ENCODE results near the gene FAM168B.
A peak's percentile ranks its signal among the peaks of the same experiment; 100 is the strongest.

The FAM168B gene

DNA sequence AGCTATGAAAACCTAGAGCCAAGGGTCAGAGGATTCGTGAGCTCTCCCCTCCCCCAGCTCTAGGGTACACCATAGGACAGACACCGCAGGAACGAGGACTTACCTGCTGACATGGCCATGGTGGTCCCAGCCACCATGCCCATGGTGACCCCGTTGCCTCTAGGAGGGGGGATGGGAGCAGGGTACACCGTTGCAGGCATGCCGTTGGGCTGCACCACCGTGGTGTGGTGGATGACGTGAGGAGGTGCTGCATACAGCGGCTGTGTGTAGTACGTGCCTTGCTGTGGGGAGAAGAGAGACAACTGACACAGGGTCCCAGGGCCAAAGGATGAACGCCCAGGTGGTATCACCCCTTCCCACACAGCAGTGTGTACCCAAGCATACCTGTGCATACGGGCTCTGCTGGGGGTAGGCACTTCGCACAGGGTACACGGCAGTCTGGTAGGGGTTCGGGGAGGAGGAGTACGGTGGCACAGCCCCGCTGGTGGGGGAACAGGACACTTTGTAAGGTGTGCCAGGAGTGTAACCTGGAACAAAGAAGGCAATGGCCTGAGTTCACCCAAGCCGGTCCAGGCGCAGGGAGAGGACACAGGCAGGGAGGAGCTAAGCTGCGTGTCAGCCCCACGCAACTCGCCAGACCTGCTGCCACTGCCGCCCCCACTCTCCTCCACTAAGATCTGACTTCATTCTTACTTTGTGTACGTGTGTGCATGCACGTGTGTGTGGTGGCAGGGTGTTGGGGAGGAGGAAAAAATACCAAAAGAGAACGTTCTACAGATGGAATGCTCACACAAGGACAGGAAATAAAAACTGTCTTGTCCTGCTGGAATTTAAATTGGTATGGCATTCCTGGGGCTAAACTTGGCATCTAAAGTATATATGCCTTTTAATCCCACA lies 37.8 kb downstream of the FAM168B start:
- ATAC-seq (peak; percentile 19), DNase-seq (no peak)

DNA sequence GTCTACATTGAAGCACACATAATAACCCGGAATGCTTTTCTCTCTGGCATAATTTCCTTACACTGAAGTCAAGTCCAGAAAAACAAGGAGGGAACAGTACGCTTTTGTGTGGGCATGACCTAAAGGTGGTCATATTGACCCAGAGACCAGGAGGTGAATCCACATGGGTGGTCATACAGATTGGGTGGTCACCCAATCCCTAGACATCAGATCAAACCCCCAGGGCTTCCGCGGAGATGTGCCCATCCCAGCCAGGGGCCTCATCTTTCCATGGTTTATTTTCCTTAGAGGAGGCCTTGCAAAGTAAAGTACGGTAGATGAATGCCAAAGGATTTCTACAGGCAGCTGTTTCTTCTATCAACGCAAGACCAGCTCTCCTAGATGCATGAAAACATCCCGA lies 38.8 kb downstream of the FAM168B start:
- DNase-seq (no peak), ATAC-seq (no peak)

DNA sequence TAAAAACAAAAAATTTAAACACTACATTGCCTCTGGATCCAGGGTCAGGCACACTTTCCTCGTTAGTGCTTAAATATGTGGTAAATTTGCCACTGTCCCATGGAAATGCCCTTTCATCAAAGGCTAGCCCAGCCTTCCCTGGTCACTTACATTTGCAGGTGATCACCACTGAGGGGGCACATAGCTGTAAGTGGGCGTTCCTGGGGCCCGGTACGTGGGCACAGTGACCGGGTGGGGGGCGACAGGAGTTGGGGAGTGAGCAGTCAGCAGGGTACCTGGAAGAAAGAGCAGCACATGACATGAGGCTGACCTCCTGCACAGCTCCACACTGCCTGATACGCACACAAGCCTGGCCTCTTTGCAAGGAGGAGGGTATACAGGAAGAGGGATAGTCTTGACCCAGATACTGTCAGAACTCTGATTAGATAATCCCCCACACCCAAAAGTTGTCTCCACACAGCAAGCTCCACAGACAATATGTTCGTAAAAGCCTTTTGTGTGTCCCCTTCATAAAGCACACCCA lies 40.5 kb downstream of the FAM168B start:
- no peak for DNase-seq
- no peak for ATAC-seq

DNA sequence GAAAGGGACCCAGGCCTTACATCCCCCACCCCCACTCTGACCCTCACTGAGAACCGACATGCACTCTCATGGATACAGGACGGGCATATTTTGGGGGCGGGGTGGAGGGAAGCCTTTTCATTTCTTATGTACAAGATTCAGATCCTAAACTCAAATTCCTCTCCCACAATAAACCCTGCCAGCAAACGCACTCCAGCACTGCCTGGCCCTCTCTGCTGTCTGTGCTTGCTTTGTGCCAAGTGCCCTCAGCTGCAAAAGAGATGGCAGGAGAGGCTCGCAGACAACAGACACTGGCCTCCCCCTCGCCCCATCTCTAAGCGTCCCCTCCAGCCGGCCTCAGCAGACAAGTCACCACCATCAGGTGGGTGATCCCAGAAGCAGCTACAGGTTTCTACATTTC lies 42.4 kb downstream of the FAM168B start:
- no peak for ATAC-seq
- no peak for DNase-seq

DNA sequence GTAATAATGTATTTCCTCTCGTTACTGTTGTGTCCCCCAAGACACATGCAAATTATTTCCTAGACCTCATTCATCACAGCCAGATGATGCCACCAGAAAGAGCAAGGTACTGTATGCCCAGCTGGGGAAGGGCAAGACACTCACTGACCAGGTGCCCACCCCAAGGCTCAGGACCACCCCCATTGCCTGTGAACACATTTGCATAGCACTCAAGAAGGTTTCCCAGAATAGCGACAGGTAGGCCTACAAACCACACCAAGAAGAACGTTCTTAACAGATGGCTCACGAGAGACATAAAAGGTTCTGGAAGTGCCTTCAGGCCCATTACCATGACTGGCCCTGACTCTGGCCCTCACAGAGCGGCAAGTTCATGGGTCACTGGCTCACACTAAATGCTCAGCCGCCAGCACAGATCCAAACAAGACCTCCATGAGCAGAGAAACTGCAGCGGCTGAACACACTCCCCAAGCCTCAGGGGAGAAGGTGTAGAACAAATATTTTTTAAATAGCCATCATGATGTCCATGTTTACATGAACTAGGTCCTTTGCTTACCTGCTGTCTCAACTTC lies 44.0 kb downstream of the FAM168B start:
- ATAC-seq (no peak), DNase-seq (no peak)

DNA sequence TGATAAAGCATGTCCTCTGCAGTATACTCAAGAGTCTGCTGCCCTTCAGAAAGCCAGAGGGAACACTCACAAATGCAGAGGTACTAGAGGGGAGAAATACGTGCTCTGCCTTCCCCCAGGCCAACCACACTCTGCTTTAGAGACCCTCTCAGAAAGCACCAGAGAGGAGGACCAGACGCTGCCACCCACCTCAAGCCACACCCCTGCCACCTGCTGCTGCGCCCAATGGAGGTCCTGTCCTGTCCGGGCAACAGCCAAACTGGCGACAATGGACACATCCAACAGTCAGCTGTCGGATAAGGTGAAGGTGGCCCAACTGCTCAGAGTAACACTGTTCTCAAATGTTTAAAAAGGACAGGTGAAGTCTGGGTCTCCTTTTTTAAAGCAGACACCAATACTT lies 44.6 kb downstream of the FAM168B start:
- ATAC-seq (no peak), DNase-seq (no peak)

DNA sequence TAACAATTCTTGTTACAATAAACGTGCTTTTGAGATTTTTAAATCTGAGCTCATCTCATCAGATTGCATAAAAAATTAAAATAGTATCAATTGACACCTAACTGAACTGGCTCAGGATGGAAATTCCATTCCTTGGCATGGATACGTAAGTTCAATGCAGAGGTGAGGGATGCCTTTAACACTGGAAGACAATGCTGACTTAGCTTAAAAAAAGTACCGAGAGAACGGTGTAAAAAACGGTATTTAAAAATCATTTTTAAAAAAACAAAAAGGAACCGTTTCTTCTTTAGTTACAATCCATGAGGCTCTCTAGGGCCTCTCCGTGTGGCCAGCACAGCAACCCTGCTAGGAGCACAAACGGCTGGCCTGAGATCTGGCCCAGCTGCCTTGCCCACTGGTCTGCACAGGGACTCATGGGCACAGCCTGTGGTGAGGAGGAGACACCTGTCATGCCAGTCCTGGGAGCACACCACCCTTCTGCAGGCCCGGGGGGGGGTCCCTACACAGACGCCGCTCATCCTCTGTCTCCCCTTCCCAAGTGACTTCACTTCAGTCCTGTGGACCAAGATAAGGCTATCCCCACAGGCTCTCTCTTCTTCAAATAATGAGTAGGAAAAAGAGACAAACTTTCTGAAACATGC lies 45.2 kb downstream of the FAM168B start:
- ATAC-seq (no peak), DNase-seq (no peak)

DNA sequence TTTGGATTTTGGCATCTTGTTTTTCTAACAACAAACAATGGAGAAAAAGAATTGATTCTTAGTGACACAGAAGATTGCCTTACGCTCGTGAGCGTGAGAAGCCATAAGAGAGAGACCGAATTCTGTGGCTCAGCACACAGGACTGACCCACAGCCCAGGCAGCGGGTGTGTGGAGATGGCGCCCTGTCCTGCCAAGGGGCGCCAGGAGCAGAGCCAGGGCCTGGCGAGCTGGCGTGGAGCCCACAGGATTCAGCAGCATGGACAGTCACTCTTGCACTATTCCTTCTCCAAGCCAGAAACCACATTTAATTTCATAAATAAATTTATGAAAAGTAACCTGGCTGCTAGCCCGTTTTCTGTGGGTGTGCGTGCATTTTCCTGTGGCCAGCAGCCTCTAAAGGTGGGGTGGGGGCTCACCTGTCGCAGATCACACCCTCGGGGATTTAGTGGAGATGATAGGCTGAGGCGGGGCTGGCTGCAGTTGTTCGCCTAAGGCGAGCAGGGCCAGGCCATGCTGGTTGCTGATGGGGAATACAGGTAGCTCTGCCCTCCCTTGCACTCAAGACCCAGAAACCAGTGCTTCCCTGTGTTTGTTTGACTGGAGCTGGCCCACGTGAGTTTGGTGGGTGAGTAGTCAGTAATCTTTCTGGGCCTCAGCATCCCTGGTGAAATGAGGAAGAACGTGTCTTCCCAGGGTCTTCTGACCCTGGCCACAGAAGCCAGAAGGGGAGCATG lies 46.2 kb downstream of the FAM168B start:
- no peak for ATAC-seq
- DNase-seq: no peak

DNA sequence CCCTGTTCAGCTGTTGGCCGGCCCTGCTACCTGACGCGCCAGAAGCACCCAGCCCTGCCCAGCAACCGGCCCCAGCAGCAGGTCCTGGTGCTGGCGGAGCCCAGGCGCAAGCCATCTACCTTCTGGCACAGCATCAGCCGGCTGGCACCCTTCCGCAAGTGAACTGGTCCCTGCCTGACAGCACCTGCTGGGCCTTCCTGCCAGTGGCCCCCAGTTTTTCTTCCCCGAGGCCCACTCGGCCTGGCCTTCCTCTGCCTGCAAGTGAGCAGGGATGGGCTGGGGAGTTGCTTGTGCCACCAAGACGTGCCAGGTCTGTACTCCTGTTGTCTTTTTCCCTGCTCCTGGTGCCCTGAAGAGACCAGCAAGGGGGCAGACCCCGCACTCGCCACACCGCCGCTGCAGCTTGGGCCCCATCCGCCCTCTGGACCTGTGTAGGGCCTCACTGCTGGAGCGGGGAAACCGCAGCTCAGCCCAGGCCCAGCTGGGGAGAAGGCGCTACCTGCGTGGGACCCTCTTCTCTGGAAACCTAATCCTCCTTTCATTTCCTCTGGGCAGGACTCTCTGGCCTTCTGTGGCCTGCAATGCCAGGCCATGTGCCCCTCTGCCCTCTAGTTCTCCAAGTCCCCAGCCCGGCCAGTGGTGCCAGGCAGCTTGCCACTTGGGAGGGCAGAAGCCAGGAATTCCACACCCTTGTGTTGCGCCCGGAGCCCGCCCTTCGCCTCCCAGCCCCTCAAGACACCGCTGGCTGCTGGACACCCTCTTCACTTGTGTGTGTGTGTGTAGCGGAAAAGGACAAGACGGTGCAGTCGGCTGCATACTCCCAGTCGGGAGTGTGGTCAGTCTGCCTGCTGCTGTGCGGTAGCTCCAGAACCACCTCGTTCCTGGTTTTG lies 47.0 kb downstream of the FAM168B start:
- ATAC-seq (no peak), DNase-seq (no peak)

DNA sequence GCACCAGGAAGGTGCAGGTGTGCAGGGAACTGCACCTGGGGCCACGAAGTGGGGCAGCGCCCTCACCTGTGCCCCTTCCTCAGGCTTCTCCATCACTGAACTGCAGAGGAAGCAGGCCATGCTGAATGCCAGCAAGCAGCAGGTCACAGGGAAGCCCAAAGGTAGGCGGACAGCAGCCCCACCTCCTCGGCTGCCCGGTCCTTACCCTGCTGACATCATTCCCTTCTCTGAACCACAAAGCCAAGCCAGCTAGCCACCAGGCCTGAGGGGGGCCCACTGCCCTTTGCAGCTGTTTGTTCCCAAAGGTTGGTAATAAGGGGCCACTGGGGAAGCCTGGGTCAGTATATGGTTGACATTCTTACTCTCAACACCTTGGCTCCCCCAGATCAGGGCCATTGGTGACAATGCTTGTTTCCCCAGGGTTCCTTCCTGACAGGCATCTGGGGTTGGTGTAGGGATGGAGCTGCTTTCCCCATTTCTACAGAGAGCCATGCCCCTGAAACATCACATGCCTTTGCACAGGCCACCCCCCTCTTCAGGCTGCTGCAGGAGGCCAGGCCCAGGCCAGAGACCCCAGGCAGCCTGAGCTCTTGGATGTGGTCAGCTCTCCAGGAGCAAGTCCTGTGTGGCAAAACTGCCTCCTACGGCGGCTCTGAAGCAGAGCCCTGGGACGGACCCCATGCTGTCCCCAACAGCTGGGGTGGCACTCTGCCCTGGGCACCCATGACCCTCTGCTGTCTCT lies 47.8 kb downstream of the FAM168B start:
- no peak for ATAC-seq
- no peak for DNase-seq

DNA sequence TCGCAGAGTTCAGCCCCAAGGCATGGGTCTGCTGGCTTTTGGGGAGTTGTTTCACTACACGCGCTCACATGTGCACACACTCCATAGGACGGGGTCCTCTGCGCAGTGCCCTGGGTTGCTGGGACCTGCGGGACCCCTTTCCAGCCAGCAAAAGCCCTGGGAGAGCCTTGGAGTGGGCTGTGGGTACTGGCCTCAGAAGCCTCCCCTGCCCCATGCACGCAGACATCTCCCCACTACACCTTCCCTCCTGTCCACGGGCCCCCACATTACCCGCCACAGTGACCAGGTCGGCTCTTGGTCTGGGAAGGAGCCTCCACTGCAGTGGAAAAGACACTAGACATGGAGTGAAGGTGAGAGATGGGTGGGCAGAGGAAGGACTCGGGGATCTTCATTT lies 48.5 kb downstream of the FAM168B start:
- no peak for DNase-seq
- no peak for ATAC-seq

DNA sequence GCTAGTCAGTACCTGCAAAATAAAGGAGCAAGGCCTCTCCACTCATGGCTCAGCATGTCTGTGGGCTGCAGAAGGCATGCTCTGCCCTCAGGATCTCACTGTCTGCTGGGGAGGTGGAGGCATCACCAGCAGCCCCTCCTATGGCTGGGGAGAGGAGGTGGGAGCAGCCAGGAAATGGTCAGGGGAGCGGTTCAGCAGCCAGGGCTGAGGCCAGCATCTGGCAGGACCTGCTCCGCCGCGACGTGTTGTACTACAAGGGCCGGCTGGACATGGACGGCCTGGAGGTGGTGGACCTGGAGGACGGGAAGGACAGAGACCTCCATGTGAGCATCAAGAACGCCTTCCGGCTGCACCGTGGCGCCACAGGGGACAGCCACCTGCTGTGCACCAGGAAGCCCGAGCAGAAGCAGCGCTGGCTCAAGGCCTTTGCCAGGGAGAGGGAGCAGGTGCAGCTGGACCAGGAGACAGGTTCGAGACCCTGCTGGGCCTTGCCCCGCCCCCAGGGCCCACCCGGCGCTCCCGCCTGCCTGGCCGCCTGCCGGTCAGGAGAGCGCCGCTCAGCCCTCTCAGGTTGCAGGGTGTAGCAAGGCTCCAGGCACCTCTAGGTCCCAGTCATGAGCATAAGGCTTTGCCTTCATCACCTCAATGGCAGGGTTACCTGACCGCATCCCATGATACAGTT lies 49.0 kb downstream of the FAM168B start:
- ATAC-seq (no peak), DNase-seq (no peak)

DNA sequence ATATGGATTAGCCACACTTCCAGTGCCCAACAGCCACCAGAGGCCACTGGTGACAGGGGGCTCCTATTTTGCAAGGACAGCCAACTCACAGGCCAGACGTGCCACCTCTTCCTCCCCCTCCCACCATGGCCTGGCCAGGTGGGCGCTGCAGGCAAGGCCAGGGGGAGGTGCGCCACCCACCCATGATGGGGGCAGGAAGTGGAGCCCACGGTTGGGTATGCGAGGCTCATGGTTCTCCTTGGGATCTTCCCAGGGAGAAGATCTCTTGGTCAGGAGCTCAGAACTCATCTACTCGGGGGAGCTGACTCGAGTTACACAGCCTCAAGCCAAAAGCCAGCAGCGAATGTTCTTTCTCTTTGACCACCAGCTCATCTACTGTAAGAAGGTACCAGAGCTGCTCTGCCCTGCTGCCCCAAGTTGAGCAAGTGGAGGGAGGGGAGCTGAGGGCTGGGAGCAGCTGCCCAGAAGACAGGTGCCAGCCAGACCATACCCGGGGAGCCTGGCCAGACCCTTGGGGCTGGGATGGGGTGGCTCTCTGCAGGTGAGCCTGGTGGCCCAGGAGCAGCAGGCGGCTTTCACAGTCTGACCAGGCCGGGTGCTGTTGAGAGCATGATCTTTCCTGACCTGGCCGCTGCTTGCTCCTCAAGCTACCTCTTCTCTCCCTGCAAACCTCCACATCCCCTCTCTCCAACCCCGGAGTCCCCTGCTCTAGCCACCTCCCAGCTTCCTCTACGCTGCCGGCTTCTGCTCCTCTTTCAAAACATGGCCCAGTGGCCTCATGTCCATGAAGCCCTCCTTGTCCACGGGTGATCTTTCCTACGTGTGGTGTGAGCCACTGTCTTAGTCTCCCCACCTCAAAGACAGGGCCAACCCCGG lies 49.8 kb downstream of the FAM168B start:
- no peak for ATAC-seq
- no peak for DNase-seq

DNA sequence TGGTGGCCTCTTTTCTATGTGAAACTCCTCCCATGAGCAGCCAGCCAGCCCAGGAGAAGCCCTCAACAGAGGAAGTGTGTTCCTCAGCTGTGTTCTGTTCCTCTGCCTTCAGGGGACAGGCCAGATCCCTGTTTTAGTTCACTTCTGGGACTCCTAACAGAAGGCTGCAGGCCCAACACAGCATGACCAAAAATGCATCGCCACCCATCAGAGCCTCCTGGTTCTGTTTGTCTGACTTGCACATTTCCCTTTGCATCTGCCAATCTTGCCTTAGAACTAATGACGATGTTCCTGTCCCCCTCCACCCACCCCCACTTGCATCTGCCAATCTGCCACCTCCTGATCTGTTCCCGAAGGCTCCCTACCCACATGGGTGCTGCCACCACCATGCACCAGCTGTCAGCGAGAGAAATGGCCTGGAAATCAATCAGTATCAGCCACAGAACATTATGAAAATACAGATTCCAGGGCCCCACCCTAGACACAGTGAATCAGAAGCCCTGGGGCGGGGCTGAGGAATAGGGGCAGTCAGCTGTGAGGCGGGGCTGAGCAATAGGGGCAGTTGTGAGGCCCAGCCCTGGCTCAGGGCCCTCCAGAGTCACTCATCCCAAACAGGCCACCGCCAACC lies 51.0 kb downstream of the FAM168B start:
- ATAC-seq: no peak

DNA sequence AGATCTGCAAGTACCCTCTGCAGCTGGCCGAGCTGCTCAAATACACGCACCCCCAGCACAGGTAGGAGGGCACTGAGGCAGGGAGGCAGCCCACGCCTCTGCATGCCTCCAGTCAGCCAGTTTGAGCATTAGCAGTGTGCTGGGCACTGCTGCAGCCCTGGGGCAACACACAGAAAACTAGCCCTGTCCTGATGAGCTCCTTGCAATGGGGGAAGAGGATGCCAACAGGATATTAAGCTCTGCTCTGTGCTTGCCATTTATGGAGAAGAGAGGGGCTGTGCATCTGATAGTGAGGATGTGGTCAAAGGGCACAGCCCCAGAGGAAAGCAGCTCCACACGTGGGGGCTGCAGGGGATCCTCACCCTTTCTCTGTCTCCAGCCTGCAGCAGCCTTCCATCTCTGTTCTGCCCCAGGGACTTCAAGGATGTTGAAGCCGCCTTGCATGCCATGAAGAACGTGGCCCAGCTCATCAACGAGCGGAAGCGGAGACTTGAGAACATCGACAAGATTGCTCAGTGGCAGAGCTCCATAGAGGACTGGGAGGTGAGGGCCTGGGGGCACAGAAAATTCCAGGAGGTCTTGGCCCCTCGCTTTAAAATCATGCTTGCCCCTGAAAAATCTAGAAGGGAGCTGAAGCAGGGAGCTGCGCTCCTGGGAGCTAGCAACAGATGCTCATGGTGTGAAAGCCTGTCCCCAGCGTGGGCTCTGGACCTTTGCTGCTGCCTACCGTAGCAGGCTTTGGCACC lies 51.7 kb downstream of the FAM168B start:
- no peak for DNase-seq

More for the DNA sequence above, 51.0 kb downstream of the FAM168B start:
- no peak for DNase-seq

DNA sequence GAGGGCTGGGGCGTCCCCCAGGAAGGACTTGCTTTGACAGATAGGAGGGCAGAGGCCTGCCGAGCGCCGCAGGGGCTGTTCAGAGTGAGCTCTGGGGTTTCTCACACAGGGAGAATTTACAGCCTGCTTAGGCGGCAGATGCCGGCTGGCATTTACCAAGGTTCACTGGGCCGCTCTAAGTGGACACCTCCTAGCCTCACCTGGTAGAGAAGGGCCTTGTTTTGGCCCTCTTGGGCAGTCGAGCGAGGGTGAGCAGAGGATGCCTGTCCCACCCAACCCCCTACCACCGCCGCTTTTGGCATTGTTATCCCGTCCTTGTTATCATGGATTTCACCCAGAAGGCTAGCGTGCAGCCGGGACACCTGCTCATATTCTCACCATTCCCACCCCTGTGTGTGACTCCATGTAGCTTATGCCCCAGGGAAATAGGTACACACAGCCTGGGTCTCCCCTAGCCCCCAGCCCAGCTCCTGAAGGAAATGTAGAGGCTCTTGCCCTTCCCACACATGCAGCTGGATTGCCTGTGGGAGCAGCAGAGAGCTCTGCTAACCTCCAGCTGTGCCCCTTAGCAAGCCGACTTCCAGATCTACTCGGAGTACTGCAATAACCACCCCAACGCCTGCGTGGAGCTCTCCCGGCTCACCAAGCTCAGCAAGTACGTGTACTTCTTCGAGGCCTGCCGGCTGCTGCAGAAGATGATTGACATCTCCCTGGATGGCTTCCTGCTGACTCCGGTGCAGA lies 52.4 kb downstream of the FAM168B start:
- peak; percentile 10 for ATAC-seq
- DNase-seq: no peak

More for the DNA sequence above, 51.7 kb downstream of the FAM168B start:
- no peak for ATAC-seq

All from stimulated activated naive CD8-positive, alpha-beta T cell treated with anti-CD3 and anti-CD28 coated beads, Interleukin-15, Interleukin-2, amounts not matched to agents 100 U/mL and 50 U/mL, for 24 hours (primary cell).